HG03159 (cell line): ENCODE data around the gene LDB1.

Experiments
- ATAC-seq: cut with Tn5 transposase; IDR thresholded peaks from one replicate; pipeline ENCODE4 v1.9.1; 2021; ENCODE audit warnings: mild to moderate bottlenecking, moderate library complexity; ENCODE audit not compliant: unreplicated experiment

Gene LDB1

DNA sequence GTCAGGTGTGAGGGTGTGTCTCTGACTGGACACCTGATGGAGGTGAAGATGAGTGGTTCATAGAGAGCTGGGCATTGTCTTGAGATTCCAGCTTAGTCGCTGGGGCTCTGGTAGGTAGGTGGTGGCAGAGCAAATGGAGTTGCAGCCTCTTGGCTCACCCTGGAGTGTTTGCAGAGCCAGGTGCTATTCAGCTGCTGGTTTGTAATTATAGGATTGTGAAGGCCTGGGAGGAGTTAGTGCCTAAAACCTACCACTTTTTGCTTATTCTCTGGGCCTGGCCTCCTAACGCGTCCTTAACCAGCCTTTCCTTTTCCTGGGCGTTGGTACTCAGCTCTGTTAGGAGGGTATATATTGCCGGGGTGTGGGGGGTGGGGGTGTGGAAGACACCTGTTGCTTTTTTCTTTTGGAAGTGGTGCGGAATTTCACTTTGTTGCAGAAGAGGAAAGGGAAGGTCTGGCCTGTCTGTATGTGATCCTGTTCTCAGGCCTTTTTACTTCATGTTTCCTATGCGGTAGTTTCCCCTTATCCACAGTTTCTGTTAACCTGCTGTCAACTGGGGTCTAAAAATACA lies 15.9 kb upstream of the LDB1 start:
- ATAC-seq: no peak

DNA sequence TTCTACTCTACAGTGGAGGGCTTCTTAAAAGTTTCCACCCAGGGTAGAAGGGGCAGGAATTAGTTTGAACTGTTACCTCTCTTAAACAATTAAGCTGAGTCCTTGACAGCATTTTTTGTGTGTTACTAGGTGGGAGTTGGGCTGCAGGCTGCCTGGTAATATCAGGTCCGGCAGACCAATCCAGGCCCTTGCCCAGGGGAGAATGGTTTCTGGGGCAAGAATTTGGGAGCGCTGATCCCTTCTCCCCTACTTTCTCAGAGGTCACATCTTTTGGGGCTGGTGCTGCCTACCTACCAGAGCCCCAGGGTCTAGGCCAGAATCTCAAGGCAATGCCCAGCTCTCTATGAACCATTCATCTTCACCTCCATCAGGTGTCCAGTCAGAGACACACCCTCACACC lies 14.2 kb upstream of the LDB1 start:
- ATAC-seq: no peak

DNA sequence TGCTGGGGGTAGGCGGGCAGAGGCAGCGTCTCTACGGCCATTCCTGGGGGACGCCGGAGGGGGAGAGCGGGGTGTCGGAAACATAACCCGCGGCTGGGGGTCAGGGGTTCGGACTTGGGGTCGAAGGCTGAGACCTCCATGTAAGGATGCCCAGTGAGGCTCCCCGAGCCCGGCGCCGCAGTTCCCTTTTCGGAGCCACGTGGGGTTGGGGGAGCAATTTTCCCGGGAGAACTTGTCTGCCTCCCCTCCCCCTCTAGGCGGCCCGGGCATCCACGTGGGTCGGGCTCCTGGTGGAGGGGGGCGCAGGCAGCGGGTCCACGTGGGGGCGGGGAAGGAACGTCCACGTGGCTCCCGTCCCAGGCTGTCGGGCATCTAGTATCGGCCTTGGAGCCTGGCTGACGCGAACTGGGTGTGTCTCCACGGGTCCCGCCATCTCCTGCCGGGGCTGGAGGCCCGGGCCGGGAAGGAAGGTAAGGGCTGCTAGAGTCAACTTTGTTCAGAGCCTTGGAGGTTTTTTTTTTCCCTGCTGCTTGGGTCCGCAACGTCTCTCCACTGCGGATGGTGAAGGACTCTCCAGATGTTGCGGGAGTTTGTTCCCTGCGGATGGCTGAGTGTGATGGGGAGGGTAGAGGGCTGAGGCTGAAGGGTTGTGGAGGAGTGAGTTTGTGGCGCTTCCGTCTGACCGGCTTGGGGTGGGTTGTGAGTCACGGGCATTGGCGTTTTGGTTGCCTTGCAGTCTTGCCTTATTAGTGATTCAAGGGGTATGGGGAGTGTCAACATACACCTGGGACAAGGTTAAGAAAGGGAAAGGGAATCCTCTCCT lies 13.4 kb upstream of the LDB1 start:
- peak; percentile 13 for ATAC-seq

DNA sequence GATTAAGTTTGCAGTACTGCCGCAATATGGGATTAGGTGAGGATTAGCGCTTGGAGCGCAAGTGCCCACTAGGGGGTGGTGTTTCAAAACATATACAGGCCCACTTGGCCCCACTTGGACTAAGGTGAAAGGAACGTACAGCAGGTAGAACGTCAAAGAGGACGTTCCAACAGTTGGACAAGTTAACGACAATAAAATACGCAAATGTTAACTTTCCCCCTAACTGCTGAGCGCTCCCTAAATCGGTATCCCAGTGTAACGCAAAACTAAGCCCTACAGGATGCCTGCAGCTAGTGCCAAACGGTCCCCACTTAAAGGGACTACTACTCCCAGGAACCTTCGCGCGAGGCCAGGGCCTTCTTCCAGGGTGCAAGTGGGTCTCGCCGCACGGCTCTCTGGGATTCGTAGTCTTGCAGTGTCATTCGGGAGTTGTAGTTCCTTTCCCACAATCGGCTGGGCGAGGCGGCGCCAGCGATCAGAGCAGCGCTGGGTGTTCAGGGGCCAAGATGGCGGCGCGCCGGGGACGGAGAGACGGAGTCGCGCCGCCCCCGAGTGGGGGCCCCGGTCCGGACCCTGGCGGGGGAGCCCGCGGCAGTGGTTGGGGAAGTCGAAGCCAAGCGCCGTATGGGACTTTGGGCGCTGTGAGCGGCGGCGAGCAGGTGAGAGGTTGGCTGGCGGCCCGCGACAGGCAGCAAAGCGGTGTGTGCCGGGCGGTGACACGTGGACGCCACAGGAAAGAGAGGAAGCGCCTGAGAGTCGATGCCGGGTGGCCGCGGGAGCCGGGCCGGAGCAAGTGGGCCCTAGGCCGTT lies 12.6 kb upstream of the LDB1 start, which contains the start of gene PPRC1:
PPRC1 (plus strand) TSS at position 478 of the 810 bp plus-strand sequence; CDS start at position 507, 29 bp downstream.
- peak; percentile 90 for ATAC-seq

DNA sequence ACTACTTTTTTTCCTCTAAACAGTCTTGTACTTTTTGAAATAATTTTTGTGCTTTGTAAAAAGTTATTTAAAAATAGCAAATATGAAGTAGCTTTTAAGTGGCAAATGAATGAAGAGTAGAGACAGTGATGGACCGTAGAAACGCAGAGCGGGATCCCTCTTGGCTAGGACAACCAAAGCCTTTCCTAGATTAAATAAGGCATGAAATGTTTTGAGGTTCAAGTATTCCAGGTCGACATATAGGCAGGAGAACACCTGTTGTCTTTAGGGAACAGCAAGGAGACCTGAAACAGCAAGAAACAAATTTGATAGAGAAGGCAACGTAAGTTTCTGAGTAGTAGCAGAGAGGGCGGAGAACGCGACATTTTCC lies 12.0 kb upstream of the LDB1 start:
- ATAC-seq: no peak

DNA sequence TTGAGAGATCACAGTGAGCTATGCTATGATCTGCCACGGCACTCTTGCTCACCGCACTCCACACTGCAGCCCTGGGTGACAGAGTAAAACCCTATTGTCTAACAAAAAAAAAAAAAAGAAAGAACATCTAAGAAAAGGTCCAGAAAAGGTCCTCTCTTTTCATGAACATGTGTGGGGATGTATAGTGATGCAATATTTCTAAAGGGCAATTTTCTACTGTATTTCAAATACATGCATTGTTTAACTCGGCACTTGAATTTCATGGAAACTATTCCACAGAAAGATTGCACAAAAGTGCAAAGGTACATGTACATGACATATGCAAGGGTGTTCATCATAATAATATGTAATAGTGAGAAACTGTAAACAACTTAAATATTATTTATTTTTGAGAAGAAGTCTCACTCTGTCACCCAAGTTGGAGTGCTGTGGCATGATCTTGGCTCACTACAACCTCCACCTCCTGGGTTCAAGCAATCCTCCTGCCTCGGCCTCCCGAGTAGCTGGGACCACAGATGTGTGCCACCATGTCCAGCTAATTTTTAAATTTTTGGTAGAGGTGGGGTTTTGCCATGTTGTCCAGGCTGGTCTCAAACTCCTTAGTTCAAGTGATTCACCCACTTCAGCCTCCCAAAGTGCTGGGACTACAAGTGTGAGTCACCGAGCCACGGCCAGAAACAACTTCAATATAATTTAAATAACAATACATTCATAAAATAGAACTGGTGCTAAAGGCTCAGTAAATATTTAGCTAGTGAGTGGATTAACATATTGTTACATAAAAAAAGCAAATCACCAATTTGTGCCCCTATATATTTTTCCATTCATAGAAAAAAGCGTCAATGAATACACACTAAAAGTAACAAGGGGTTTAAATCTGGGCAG lies 11.4 kb upstream of the LDB1 start:
- ATAC-seq: no peak

DNA sequence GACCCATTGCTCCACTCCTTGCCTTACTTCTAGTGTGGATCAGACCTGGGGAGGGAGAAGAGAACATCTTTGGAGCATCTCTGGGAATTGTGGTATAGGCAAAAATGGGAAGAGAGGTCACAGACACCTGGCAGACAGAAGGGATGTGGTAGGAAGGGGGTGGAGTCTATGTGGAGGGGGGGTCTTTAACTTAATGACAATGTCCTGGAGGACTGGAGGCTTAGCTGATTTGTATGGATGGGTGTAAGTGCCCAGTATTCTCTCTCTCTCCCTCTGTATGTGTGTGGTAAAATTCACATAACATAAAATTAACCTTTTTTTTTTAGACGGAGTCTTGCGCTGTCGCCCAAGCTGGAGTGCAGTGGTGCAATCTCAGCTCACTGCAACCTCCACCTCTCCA lies 3.1 kb upstream of the LDB1 start:
- no peak for ATAC-seq

DNA sequence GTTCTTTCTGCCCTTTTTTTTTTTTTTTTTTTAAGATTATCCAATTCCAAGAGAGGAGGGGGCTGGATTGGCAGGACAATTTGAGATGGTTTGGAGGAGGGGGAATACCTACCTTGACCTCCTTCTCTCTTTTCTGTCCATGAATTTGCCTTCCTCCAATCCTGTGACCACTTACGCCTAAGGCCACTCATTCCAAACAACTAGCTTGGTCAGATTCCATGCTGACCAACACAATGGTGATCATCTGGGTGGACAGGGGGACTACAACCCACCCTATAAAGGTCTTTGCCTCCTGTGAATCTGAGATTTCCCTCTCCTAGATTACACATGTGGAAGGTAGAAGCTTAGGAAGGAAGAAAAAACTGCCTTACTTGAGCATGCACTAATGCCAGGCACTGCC lies 2.3 kb upstream of the LDB1 start:
- no peak for ATAC-seq

DNA sequence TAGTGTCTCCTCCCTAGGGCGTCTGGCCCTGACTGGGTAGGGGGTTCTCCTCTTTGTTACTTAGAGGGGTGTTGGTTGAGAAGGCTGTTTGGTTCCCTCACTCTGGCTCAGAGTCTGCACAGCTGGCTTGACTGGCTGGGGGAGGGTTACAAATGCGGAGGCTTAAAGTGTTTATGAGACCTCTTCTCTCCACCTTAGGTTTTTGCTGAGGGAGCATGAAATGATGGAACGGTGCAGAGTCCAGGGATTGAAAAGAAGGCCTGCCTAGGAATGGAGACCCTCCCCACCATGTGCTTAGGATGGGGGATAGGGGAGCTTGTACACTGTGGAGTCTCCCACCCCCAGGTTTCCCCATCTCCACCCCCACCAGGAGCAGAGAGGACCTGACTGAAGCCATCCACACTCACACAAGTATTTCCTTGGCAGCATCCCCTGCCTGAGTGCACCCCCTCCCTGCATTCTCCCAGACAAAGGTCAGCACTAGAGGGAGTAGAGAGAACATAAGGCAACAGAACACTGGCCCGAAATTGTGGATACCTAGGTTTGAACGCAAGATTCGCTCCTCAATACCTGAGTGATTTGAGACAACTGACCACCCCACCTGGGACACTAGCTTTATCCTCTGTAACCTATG lies 1.7 kb upstream of the LDB1 start:
- ATAC-seq: no peak

DNA sequence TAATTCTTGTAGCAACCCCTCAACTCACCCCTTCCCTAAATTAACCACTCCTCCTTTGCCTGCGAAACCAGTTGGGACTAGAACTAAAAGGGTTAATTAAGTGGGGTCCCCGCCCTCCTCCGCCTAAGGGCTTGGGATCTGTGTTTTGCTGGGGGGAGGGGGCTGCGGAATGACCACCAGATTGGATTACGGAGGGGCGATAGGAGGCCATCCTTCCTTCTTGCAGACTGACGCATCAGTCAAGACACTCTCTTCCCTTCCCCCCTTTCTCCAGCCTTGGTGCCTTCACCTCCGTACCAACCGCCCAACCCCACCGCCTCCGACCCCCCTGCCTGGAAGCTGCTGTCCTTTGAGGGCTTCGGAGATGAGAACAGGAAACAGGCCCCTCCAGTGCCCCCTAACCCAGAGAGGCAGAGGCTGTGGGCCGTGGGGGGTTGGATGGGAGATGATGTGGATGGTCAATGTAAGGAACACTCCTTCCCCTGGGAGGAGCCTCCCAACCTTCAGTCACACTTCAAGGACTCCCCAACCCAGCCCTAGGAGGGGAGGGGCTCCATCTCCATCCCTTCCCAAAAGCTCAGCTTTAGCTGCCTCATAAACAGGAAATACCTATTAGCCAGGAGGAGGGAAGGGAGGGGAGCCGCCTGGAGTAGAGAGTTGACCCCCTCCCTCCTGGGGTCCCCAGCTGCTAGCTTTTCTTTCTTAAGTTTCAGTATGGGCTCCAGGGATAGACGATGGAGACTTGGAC lies 997 bp upstream of the LDB1 start:
- ATAC-seq: no peak

DNA sequence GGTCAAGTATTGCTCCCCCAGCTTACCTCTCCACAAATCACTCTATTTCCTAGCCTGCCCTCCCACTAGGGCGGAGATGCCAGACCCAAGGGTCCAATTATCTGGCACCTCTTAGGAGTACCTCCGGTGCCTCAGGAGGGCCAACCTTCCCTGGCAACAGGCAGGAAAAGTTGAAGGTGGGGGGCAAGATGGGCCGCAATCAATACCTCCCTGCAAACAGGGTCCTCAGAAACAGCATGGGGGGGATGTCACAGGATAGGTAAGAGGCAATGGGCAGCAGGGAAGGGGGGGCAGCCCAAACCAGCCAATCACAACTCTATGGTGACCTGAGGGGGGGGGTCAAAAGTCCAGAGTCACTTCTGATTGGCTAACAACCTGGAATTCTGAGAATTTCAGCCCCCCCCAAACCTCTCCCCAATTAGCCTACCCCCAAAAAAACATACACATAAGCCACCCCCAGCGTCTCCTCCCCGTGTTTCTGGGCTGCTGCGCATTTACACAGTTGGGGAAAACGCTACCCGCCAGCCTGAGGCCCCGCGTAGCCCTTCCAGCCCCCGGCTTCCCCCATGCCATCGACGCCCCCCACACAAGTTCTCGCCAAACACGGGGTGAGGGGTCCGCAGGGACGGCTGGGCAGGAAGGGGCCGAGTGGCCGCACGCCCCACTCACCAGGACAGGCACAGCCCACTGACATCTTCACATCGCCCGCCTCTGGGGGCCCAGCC lies 589 bp downstream of the LDB1 start:
- peak; percentile 1 for ATAC-seq

DNA sequence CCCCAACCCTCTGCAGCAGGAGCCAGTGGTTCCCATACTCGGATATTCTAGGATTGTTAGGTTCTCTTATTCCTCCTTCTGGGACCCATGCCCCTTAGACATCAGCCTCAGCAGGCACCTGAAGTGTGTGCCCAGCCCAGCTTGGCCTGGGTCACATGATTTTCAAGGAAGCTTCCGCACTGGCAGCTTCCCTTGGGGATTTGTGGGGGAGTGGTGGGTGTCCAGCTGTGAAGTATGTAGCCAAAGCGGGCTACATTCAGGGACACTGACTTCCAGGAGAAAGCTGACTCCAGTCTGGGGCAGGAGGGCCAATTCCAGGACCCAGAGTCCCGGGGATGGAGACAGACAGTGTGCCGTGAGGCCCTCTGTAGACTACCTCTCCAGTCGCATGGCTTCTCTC lies 1.3 kb downstream of the LDB1 start:
- no peak for ATAC-seq

DNA sequence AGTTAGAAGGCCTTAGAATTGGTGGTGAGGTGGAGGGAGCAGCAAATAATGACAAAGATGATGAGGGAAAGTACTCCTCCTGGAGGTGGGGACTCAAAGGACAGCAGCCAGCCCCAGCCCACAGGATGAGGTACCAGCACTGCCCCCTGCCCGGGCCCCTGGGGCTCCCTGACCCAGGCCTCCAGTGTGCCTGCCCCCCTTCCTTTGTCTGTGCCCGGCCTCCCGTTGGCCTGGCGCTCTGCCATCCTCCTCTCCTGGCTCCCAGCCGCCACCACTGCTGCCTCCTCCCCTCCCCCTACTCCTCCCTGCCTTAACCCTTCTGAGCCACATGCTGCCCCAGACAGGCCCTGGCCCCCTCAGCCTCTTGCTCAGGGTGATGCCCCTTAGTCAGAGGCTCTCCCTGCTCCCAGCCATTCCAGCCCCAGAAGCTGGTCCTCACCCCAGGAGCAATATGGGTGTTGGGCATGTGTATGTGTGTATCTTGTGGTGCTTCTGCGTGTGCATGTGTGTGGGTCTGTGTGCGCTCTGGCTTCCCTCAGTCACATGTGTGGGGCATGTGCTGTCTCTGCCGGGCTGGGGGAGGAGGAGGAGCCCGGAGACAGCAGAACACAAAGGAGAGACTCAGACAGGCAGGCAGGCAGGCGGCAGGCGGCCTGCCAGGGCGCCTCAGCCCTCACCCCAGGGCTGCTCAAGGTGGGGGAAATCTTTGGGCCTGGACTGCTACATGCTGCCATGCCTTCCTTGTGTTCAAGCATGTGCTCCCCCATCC lies 2.6 kb downstream of the LDB1 start:
- no peak for ATAC-seq

DNA sequence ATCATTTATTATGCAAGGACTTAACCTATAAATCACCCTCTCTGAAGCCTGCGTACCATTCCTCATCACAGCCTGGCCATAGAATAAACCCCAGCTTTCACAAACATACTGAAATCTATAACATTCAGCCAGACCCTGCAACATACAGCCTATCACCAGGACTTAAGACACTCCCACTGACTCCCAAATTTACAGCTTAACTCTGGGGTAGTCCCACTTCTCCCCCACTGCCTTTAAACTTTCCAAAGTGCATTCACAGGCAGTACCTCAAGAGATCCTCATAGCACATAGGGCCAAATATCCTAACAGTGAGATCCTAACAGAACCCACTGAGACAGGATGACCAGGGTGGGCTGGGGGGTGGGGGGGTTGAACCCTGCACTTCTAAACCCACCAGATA lies 3.5 kb downstream of the LDB1 start:
- no peak for ATAC-seq

DNA sequence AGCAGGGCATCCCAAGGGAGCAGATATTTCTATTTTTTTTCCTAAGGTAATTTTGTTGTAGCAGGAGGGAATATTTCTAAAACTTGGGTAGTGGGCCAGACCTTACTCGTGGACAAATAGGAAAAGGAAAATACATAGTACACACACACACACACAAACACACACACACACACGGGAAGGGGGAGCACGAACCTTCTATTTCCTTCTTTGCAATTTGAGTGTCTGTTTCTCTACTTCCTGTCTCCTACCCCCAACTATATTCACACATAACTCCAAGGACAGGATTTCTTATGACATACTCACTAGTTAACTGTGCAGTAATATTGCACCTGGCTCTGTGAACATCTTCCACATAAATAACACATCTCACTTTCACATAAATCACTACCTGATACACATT lies 4.4 kb downstream of the LDB1 start:
- ATAC-seq: no peak

DNA sequence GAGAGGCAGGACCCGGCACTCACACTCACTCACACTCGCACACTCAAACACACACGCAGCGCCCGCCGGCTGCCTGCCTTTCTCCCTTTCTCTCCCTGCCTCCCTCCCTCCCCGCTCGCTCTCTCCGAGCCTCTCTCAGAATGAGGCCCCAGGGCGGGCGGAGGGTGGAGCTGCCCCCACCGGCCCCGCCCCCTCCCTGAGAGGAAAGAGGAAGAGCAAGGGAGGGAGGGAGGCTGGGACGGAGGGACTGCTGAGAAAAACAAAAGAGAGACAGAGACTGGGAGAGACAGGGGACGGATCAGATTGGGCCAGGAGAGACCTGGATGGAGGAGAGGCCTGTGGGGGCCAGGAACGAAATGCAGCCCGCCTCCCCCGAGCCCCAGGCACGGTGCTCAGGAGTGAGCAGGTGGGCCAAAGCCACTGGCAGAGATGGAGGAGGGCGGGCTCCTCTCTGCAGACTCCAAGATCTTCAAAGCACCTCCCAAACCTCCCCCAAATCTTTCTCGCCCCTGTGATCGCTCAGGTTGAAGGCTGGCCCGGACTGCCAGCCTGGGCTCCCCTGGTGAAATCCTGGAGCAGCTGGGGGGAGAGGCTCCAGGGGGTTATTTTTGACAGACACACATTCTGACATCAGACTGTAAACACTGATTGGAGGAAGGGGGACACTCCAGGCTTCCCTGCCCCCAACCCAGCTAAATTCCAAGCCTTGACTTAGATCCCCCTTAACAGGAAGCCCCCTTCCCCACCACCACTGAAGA lies 5.1 kb downstream of the LDB1 start:
- ATAC-seq: peak; percentile 62
